Left hindlimb (tissue), 1 donor: ENCODE results near the gene FCMR.
"Not testable (repeated sequence)": the region's sequence is repeated elsewhere in the genome, so short reads cannot be mapped to it uniquely, and the experiment has no call there.

Source experiments
- DNase-seq: peaks from one replicate; pipeline ENCODE4 v3.0.0-alpha.2; 2018

The FCMR gene

GRCh38 chr1:206867716-206868115, 54.0 kb downstream of the FCMR start:
- DNase-seq = no peak

GRCh38 chr1:206867239-206867638, 54.5 kb downstream of the FCMR start:
- no peak for DNase-seq

- DNase-seq = no peak
Measured at GRCh38 chr1:206866062-206866461, 55.7 kb downstream of the FCMR start.

- DNase-seq = peak; percentile 40
Measured at GRCh38 chr1:206864939-206865671, 56.6 kb downstream of the FCMR start, which contains the start of gene IL20. Gene IL20, plus strand, starts transcription at chr1:206865623. Its CDS starts 230 bp downstream, at chr1:206865853.

GRCh38 chr1:206863266-206863665, 58.5 kb downstream of the FCMR start:
- DNase-seq = no peak

- no peak for DNase-seq
Measured at GRCh38 chr1:206860165-206860564, 61.6 kb downstream of the FCMR start.

GRCh38 chr1:206859082-206859521, 62.6 kb downstream of the FCMR start:
- DNase-seq = no peak

- no peak for DNase-seq
Measured at GRCh38 chr1:206856674-206857464, 64.9 kb downstream of the FCMR start.

- DNase-seq = no peak
Measured at GRCh38 chr1:206855859-206856258, 65.9 kb downstream of the FCMR start.

- DNase-seq = no peak
Measured at GRCh38 chr1:206854401-206855129, 67.2 kb downstream of the FCMR start.

- DNase-seq = not testable (repeated sequence)
Measured at GRCh38 chr1:206853696-206854095, 68.0 kb downstream of the FCMR start.
